Caco-2 (cell line): Measurements from ENCODE around the gene MRC2. TPM values are rescaled to one million over a fixed set of nuclear protein-coding genes. Genes with fewer than 3 reads are reported as not detected.

ENCODE experiments used
- Bru-seq: library from RNA; stranded (reverse); fragments of 400-500 nt; gene quantifications from one replicate; lab custom pipeline; 2021; lab: Mats Ljungman, UMichigan
- BruChase-seq, 2 experiments: library from RNA; stranded (reverse); fragments of 400-500 nt; gene quantifications; one replicate each; lab custom pipeline; 2021; lab: Mats Ljungman, UMichigan
- BruUV-seq: library from RNA; stranded (reverse); fragments of 400-500 nt; replicated peaks from 2 replicates; lab custom pipeline; 2021; lab: Mats Ljungman, UMichigan
- CTCF ChIA-PET: fragments of 300-600 bp; sonication (Branson Sonifier 250); formaldehyde crosslinking; loops from one replicate; lab custom pipeline; 2022; ENCODE audit warnings: antibody characterized with exemption; lab: Charles Lee
- POLR2A ChIA-PET: fragments of 300-600 bp; sonication (Branson Sonifier 250); formaldehyde crosslinking; loops from one replicate; lab custom pipeline; 2022; ENCODE audit warnings: antibody characterized with exemption; lab: Charles Lee
- DNase-seq, 2 experiments: peaks; one replicate each; pipeline versions ENCODE4 v3.0.0 to v3.0.0-alpha.2; 2020 to 2022
- H3K27me3 ChIP-seq: replicated peaks from 2 replicates; pipeline ENCODE4 v1.6.0; 2011; ENCODE audit warnings: low read length; ENCODE audit not compliant: control insufficient read depth, insufficient read depth
- H3K36me3 ChIP-seq: 2 replicates; pipeline ENCODE4 v1.5.1; 2011; ENCODE audit warnings: low read length; ENCODE audit not compliant: control insufficient read depth, insufficient read depth
- H3K4me1 ChIP-seq: fragments of 250-450 bp; sonication (Bioruptor Pico); 2 replicates; pipeline ENCODE4 v1.5.1; 2020; ENCODE audit warnings: mild to moderate bottlenecking
- H3K4me3 ChIP-seq: 2 replicates; pipeline ENCODE4 v1.5.1; 2011; ENCODE audit warnings: low read depth, mild to moderate bottlenecking, control low read depth, low read length
- H3K9me3 ChIP-seq: fragments of 250-450 bp; sonication (Bioruptor Pico); 2 replicates; pipeline ENCODE4 v1.5.1; 2020; ENCODE audit warnings: mild to moderate bottlenecking, moderate library complexity
- H3K27ac Mint-ChIP-seq: one replicate; pipeline ENCODE4 v1.8.0; 2022; ENCODE audit warnings: mixed read lengths; ENCODE audit not compliant: unreplicated experiment
- H3K27me3 Mint-ChIP-seq: one replicate; pipeline ENCODE4 v1.8.0; 2022; ENCODE audit warnings: mixed read lengths; ENCODE audit not compliant: insufficient read depth, unreplicated experiment
- H3K36me3 Mint-ChIP-seq: one replicate; pipeline ENCODE4 v1.8.0; 2022; ENCODE audit warnings: mild to moderate bottlenecking, mixed read lengths; ENCODE audit not compliant: insufficient read depth, unreplicated experiment
- H3K4me1 Mint-ChIP-seq: one replicate; pipeline ENCODE4 v1.8.0; 2022; ENCODE audit warnings: low read depth, mixed read lengths; ENCODE audit not compliant: unreplicated experiment
- H3K4me3 Mint-ChIP-seq: one replicate; pipeline ENCODE4 v1.8.0; 2022; ENCODE audit warnings: mild to moderate bottlenecking, moderate library complexity, mixed read lengths; ENCODE audit not compliant: unreplicated experiment
- H3K9me3 Mint-ChIP-seq: one replicate; pipeline ENCODE4 v1.8.0; 2022; ENCODE audit warnings: mixed read lengths; ENCODE audit not compliant: unreplicated experiment
- CTCF ChIP-seq, 2 experiments: fragments of 200-600 bp in 1 of 2; IDR thresholded peaks; 1 replicate in 1 of 2; 2 replicates in 1 of 2; pipeline versions ENCODE4 v1.5.1 to v1.8.0; 2011 to 2022; ENCODE audit warnings: antibody characterized with exemption in 1 of 2, control low read depth in 1 of 2, inconsistent platforms in 1 of 2, low read depth in 1 of 2, low read length in 1 of 2, mild to moderate bottlenecking in 1 of 2, moderate library complexity in 1 of 2; ENCODE audit not compliant: insufficient read depth in 1 of 2, severe bottlenecking in 1 of 2, unreplicated experiment in 1 of 2
- intact Hi-C: fragments of 100-400 bp; cut with micrococcal nuclease; formaldehyde crosslinking; loops from one replicate; pipeline ENCODE4 v1.10.0; 2022; ENCODE audit not compliant: unreplicated experiment
- long read RNA-seq: library from polyadenylated mRNA; stranded (forward); transcript quantifications from one replicate; pipeline ENCODE4 v2.0.0, GENCODE V29; 2022
- total RNA-seq: library from RNA; stranded (reverse); gene quantifications from 2 replicates; pipeline ENCODE4 v1.2.3, GENCODE V29; 2022

MRC2 gene
- 5.7 and 7.0 TPM in 2 replicates for total RNA-seq
- Bru-seq, nascent RNA = percentile 33 among the genes with signal in this experiment
- percentile 32 among the genes with signal in this experiment for BruChase-seq, experiment 1, labeled RNA remaining after a 2-hour chase
- BruChase-seq, experiment 2, labeled RNA remaining after a 6-hour chase = percentile 34 among the genes with signal in this experiment
- long read RNA-seq, partial matches to known transcripts = 7 of 15 reads
- long read RNA-seq, other reads (novel, unspliced or antisense) = 8 of 15 reads

- ChIA-PET POLR2A (no interaction called here), CTCF (no interaction called here)
- H3K4me1 Mint-ChIP-seq = peaks cover 5% of the 10 kb centered on the region
- peaks cover 7% of the 10 kb centered on the region for H3K27me3 Mint-ChIP-seq
- Histone ChIP-seq H3K4me3 (peak within 1 kb of the TSS; percentile 50), H3K36me3 (no peaks in the 10 kb centered on the region; the same call in 1 of the 2 replicates), H3K9me3 (no peaks in the 10 kb centered on the region), H3K27me3 (no peaks in the 10 kb centered on the region), H3K4me1 (peaks cover 6% of the 10 kb centered on the region)
- DNase-seq = peak in 1 of 2 experiments; percentile 55
- no peaks in the 10 kb centered on the region for H3K9me3 Mint-ChIP-seq
- H3K4me3 Mint-ChIP-seq = peak within 1 kb of the TSS; percentile 86
- H3K36me3 Mint-ChIP-seq = peaks cover 13% of the 10 kb centered on the region
- no peak for TF ChIP-seq CTCF (IDR thresholded peaks at IDR 0.05; ENCODE audit: insufficient read depth in 1 of 2, low read depth in 1 of 2, low read length in 1 of 2, severe bottlenecking in 1 of 2, unreplicated experiment in 1 of 2)
- no peak within 1 kb of the TSS for H3K27ac Mint-ChIP-seq
- intact Hi-C loops = no loop called here
- BruUV-seq = no TSS peak
Observed at GRCh38 chr17:62627219-62627903, at the start of gene MRC2. Gene MRC2 (plus strand): TSS chr17:62627670. CDS start chr17:62627803, 133 bp downstream.

- POLR2A ChIA-PET = no interaction called here
- TF ChIP-seq CTCF (IDR thresholded peaks at IDR 0.05; ENCODE audit: insufficient read depth in 1 of 2, low read depth in 1 of 2, low read length in 1 of 2, severe bottlenecking in 1 of 2, unreplicated experiment in 1 of 2) = no peak
- intact Hi-C loops = no loop called here
- Histone ChIP-seq H3K9me3 (no peaks in the 10 kb centered on the region), H3K4me3 (no peak overlapping the region), H3K36me3 (no peaks in the 10 kb centered on the region; the same call in 1 of the 2 replicates), H3K4me1 (no peaks in the 10 kb centered on the region), H3K27me3 (no peaks in the 10 kb centered on the region)
- peaks cover 69% of the 10 kb centered on the region for H3K36me3 Mint-ChIP-seq
- H3K4me1 Mint-ChIP-seq = no peaks in the 10 kb centered on the region
- CTCF ChIA-PET = no interaction called here
- no peak overlapping the region for H3K27ac Mint-ChIP-seq
- BruUV-seq = no TSS peak
- no peak overlapping the region for H3K4me3 Mint-ChIP-seq
- H3K9me3 Mint-ChIP-seq = no peaks in the 10 kb centered on the region
- no peak for DNase-seq
- H3K27me3 Mint-ChIP-seq = no peaks in the 10 kb centered on the region
Observed at GRCh38 chr17:62578757-62579487, 48.5 kb upstream of the MRC2 start.

GRCh38 chr17:62580947-62581346 is 46.5 kb upstream of the MRC2 start:
- no peaks in the 10 kb centered on the region for H3K4me1 Mint-ChIP-seq
- H3K4me3 Mint-ChIP-seq = no peak overlapping the region
- no TSS peak for BruUV-seq
- intact Hi-C loops = no loop called here
- Histone ChIP-seq H3K27me3 (no peaks in the 10 kb centered on the region), H3K36me3 (no peaks in the 10 kb centered on the region; the same call in 1 of the 2 replicates), H3K4me3 (no peak overlapping the region), H3K9me3 (no peaks in the 10 kb centered on the region), H3K4me1 (no peaks in the 10 kb centered on the region)
- H3K27me3 Mint-ChIP-seq = no peaks in the 10 kb centered on the region
- H3K9me3 Mint-ChIP-seq = no peaks in the 10 kb centered on the region
- POLR2A ChIA-PET = no interaction called here
- CTCF ChIA-PET = no interaction called here
- no peak overlapping the region for H3K27ac Mint-ChIP-seq
- TF ChIP-seq CTCF (IDR thresholded peaks at IDR 0.05; ENCODE audit: insufficient read depth in 1 of 2, low read depth in 1 of 2, low read length in 1 of 2, severe bottlenecking in 1 of 2, unreplicated experiment in 1 of 2) = no peak
- peaks cover 63% of the 10 kb centered on the region for H3K36me3 Mint-ChIP-seq
- DNase-seq = no peak
